DND-41 (cell line): Measurements from ENCODE around the gene ZNF512.

ENCODE experiments used
- CTCF ChIP-seq: IDR thresholded peaks from 2 replicates; pipeline ENCODE4 v1.5.1; 2012; ENCODE audit warnings: borderline replicate concordance, low read length, moderate library complexity, mild to moderate bottlenecking; ENCODE audit not compliant: poor library complexity, severe bottlenecking; ENCODE audit errors: extremely low read depth
- EZH2 ChIP-seq: IDR thresholded peaks from 3 replicates; pipeline ENCODE4 v1.6.1; 2012; ENCODE audit warnings: borderline replicate concordance, low read depth, mild to moderate bottlenecking, moderate library complexity, low read length, inconsistent platforms; ENCODE audit not compliant: severe bottlenecking

GRCh38 chr2:27653397-27653796 is 70.6 kb downstream of the ZNF512 start:
- no peak for TF ChIP-seq CTCF
- TF ChIP-seq EZH2: no peak
